Psoas muscle (tissue), 8 donors: ENCODE measurements around the gene RRP15. TPM values are rescaled to one million over a fixed set of nuclear protein-coding genes. Genes with fewer than 3 reads are reported as not detected.

Experiments
- ATAC-seq, 4 donors: fragments of 200-7000 bp; cut with Tn5 transposase; one replicate each; pipeline ENCODE4 v1.9.1; 2020; ENCODE audit warnings: moderate library complexity in 3 of 4, mild to moderate bottlenecking in 2 of 4
- DNase-seq, 2 donors: peaks; one replicate each; pipeline ENCODE4 v3.0.0-alpha.2; 2020
- H3K27ac ChIP-seq: fragments of 200-600 bp; one replicate; pipeline ENCODE4 v1.8.0; 2022
- H3K27me3 ChIP-seq, 3 donors: fragments of 200-600 bp in 1 of 3; one replicate each; pipeline versions ENCODE4 v1.6.1 to v1.8.0; 2013 to 2022; ENCODE audit warnings: low read length in 2 of 3, mild to moderate bottlenecking in 2 of 3, moderate library complexity in 1 of 3; ENCODE audit not compliant: insufficient read depth in 3 of 3
- H3K36me3 ChIP-seq, 2 donors: fragments of 200-600 bp in 1 of 2; one replicate each; pipeline versions ENCODE4 v1.6.1 to v1.8.0; 2013 to 2022; ENCODE audit warnings: low read depth in 1 of 2, mild to moderate bottlenecking in 1 of 2, moderate library complexity in 1 of 2; ENCODE audit not compliant: insufficient read depth in 1 of 2
- H3K4me1 ChIP-seq: fragments of 200-600 bp; one replicate; pipeline ENCODE4 v1.8.0; 2022
- H3K4me3 ChIP-seq: fragments of 200-600 bp; one replicate; pipeline ENCODE4 v1.8.0; 2022; ENCODE audit warnings: mild to moderate bottlenecking
- H3K9me3 ChIP-seq: fragments of 200-600 bp; one replicate; pipeline ENCODE4 v1.8.0; 2022
- WGBS, 3 donors: extraction: QIAGEN DNeasy Blood & Tissue Kit; methylation state at CpG; one replicate each; pipeline versions ENCODE4 v1.1.6 to v1.1.7; 2013; 5-methylcytosine and 5-hydroxymethylcytosine counted together
- intact Hi-C, 2 donors: fragments of 100-400 bp; cut with DNase I; formaldehyde crosslinking; loops; one replicate each; pipeline versions ENCODE4 v1.11.0 to v1.14.2; 2022
- polyA plus RNA-seq, 3 donors: library from polyadenylated mRNA; stranded (reverse); fragments of 200-250 nt; gene quantifications; one replicate each; pipeline ENCODE4 v1.2.3, GENCODE V29; 2013
- total RNA-seq, 4 donors: library from RNA; stranded (reverse); fragmentation: NEBNext Ultra II Directional in 2 of 4; extraction: Animal tissue kit (Norgen Biotek cat#: 25700) in 2 of 4; gene quantifications; one replicate each; pipeline versions ENCODE4 v1.2.1 to v1.2.4, GENCODE V29; 2021 to 2023
- TF ChIP-seq, protein P1 (sequence below): fragments of 200-600 bp; IDR thresholded peaks from one replicate; pipeline ENCODE4 v1.8.0; 2022; ENCODE audit warnings: antibody characterized with exemption
- donor health status: healthy with polysubstance abuse.
- donor health status: DM: no; HTN: no; CAD: no; lungs with moderate emphysema.
- donor health status: Bipolar disorder and iron deficiency.
- donor health status: healthy.
- donor health status: DM: yes; HTN: yes; CAD: no.
- donor health status: DM: no; HTN: no; CAD: no.
- donor health status: DM: no; HTN: no; CAD: no.
- donor health status: DM: yes; HTN: yes; CAD: no.

Gene RRP15
- total and polyA plus RNA-seq, 7 donors = 10.1 to 58.4 (median 32.0) TPM

DNA sequence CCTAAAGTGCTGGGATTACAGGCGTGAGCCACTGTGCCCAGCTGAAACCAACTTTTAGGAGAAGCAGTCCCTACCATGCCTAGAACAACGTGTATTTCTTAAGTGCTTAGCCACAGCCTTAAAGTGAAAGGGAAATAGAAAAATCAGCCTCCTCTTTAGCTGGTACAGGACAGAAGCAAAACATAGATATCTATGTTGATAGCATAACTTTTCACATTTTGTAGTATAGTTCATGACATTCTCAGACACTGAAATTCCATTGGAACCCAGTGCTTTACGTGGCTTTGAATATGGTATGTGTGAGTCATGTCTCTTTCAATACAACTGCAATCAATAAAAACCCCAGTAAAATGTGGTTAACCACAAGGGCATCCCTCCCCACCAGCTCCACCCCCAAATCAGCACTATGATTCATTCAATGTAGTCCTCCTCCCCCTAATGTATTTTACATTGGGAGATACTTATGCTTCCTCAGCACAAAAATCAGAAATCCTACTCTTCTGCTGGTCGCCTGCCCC is 92.1 kb downstream of the RRP15 start:
- Histone ChIP-seq H3K36me3 (no peaks in the 10 kb centered on the region), H3K4me3 (no peak overlapping the region), H3K9me3 (no peaks in the 10 kb centered on the region), H3K27ac (no peak overlapping the region), H3K4me1 (peaks cover 44% of the 10 kb centered on the region), H3K27me3 (no peaks in the 10 kb centered on the region)
- DNase-seq = no peak
- 71 to 76% (median 73%) methylated on average over 4 of the region's 4 CpGs for WGBS, 3 donors
- TF ChIP-seq, protein P1, sequence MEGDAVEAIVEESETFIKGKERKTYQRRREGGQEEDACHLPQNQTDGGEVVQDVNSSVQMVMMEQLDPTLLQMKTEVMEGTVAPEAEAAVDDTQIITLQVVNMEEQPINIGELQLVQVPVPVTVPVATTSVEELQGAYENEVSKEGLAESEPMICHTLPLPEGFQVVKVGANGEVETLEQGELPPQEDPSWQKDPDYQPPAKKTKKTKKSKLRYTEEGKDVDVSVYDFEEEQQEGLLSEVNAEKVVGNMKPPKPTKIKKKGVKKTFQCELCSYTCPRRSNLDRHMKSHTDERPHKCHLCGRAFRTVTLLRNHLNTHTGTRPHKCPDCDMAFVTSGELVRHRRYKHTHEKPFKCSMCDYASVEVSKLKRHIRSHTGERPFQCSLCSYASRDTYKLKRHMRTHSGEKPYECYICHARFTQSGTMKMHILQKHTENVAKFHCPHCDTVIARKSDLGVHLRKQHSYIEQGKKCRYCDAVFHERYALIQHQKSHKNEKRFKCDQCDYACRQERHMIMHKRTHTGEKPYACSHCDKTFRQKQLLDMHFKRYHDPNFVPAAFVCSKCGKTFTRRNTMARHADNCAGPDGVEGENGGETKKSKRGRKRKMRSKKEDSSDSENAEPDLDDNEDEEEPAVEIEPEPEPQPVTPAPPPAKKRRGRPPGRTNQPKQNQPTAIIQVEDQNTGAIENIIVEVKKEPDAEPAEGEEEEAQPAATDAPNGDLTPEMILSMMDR = no peak
- intact Hi-C loops = loop anchor here in 1 of 2 donors (10.0 kb wide), 1 partner anchor 88 kb away; no protein-coding TSS in a partner anchor
- no peak for ATAC-seq

DNA sequence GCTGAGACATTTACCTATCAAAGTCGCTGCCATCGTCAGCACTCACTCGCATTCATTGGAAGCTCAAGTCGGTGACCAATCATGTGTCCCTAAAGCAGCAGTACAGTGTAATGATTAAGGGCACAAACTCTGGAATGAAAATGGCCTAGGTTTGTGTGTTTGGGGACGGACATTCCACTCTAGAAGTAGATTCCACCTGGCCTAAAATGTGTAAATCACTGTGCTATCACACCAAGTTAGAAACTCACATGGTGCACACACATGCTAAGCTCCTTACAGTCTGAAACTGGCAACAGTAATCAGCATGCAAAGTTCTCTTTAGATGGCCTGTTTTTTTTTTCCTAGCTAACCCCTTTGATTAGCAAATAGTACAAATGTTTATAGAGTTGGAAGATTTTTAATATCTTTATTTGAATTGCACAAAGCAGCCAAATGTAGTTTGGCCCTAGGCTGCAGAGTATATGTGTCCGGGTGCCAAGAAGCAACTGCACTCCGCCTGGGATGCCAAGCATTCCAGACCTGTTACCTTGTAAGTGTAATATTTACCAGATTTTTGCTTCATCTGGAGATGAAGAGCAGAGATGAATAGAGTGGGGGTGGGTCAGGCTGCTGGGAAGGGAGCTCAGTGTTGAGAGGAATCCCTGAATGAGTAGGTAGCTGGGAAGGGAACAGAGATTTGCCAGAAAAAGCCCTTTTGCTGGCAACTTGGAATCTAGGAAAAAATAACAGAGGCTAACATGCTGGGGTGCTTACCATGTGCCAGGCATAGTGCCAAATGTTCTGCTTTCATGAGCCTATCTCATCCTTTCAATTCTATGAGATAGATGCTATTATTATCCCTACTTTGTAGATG is 95.3 kb downstream of the RRP15 start:
- intact Hi-C loops = no loop called here
- peak in 3 of 4 donors; percentile 39 to 55 (median 55) for ATAC-seq
- DNase-seq = no peak
- Histone ChIP-seq H3K27ac (no peak overlapping the region), H3K4me1 (peaks cover 16% of the 10 kb centered on the region), H3K9me3 (no peaks in the 10 kb centered on the region), H3K27me3 (no peaks in the 10 kb centered on the region), H3K4me3 (no peak overlapping the region), H3K36me3 (no peaks in the 10 kb centered on the region)
- WGBS, 3 donors = 54 to 61% (median 55%) methylated on average over 7 of the region's 7 CpGs
- TF ChIP-seq, protein P1 = no peak

DNA sequence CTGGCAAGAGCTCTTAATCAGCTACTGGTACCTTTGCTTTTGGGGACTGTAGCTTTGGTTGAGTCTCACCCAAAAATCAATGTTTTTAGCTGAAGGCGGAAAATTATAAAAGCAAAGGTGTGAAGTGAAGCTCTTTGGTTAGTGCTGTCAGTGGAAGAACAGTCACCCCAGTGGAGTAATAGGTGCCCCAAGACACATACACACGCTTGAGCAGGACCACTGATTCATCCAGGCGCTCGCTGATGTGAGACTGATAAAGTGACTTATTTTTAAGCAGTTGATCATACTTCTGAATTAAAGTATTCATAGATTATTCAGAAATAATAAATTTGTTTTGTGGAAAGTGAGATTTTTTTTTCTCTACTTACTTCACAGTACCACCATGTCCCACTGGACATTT is 97.2 kb downstream of the RRP15 start:
- DNase-seq = no peak
- H3K4me1 ChIP-seq = peaks cover 12% of the 10 kb centered on the region
- H3K36me3 ChIP-seq = no peaks in the 10 kb centered on the region
- no peak for ATAC-seq
- no peak overlapping the region for H3K27ac ChIP-seq
- TF ChIP-seq, protein P1 = no peak
- H3K4me3 ChIP-seq = no peak overlapping the region
- intact Hi-C loops = no loop called here
- WGBS, 3 donors = 97 to 99% (median 99%) methylated on average over 4 of the region's 4 CpGs
- no peaks in the 10 kb centered on the region for H3K27me3 ChIP-seq
- H3K9me3 ChIP-seq = no peaks in the 10 kb centered on the region

DNA sequence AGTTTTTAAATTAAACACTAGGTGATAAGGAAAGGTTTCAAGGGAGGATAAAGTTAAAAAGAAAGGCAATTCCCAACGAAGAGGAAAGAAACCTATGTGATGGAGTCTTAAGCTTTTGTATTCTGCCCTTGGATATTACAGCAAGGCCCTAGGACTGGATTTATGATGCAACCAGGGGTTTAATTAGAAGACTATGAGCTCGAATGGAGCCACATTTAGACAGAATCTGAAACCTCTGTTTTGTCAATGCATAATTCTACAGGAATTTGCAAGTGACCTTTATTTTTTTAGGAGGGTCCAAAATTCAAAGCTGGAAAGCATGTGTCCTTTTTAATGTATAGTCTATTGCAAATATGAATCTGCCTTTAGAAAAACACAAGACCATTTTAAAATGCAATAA is 98.0 kb downstream of the RRP15 start:
- 37 to 51% (median 44%) methylated on average over 2 of the region's 2 CpGs for WGBS, 3 donors
- DNase-seq (no peak), ATAC-seq (no peak)
- Histone ChIP-seq H3K4me1 (peaks cover 12% of the 10 kb centered on the region), H3K36me3 (no peaks in the 10 kb centered on the region), H3K4me3 (no peak overlapping the region), H3K9me3 (no peaks in the 10 kb centered on the region), H3K27ac (no peak overlapping the region), H3K27me3 (no peaks in the 10 kb centered on the region)
- intact Hi-C loops = no loop called here
- TF ChIP-seq, protein P1 = no peak
